ENCODE measurements around the gene YDJC. TPM values are rescaled to one million over a fixed set of nuclear protein-coding genes. Genes with fewer than 3 reads are reported as not detected.
A peak's percentile ranks its signal among the peaks of the same experiment; 100 is the strongest.

Gene YDJC
- total RNA-seq, 2 experiments from 2014 or later = 59.0 to 81.1 TPM

- ChIA-PET CTCF (ENCODE audit: unreplicated experiment) (interaction anchor here (0.6 to 2.4 kb wide), 5 partner anchors 11 to 1133 kb away, joined by 3 to 18 read pairs (median 3); partner anchors contain the start of genes CCDC116 and YDJC), POLR2A (interaction anchor here (0.6 to 2.9 kb wide), 7 partner anchors 9 to 404 kb away, joined by 3 to 17 read pairs (median 7); partner anchors contain the start of genes CCDC116 and YDJC)
- H3K4me3 ChIP-seq (ENCODE audit: low read depth, low read length, poor library complexity, severe bottlenecking) = peak overlapping the region; percentile 83
- peak overlapping the region; percentile 73 for H3K4me2 ChIP-seq (ENCODE audit: low read length)
- no peaks in the 10 kb centered on the region for H4K20me1 ChIP-seq (ENCODE audit: insufficient read depth, low read length)
- intact Hi-C loops (cut with micrococcal nuclease; ENCODE audit: unreplicated experiment) = loop anchor here (1.0 kb wide), 1 partner anchor 14 kb away; no protein-coding TSS in a partner anchor
- DNase-seq (ENCODE audit: low spot score) = peak; percentile 84
- H3K36me3 ChIP-seq (ENCODE audit: insufficient read depth, low read length) = peaks cover 23% of the 10 kb centered on the region; the same call in 1 of the 2 replicates
- TF ChIP-seq, protein P1, sequence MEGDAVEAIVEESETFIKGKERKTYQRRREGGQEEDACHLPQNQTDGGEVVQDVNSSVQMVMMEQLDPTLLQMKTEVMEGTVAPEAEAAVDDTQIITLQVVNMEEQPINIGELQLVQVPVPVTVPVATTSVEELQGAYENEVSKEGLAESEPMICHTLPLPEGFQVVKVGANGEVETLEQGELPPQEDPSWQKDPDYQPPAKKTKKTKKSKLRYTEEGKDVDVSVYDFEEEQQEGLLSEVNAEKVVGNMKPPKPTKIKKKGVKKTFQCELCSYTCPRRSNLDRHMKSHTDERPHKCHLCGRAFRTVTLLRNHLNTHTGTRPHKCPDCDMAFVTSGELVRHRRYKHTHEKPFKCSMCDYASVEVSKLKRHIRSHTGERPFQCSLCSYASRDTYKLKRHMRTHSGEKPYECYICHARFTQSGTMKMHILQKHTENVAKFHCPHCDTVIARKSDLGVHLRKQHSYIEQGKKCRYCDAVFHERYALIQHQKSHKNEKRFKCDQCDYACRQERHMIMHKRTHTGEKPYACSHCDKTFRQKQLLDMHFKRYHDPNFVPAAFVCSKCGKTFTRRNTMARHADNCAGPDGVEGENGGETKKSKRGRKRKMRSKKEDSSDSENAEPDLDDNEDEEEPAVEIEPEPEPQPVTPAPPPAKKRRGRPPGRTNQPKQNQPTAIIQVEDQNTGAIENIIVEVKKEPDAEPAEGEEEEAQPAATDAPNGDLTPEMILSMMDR (conservative IDR thresholded peaks at IDR 0.05; ENCODE audit: low read length) = peak; percentile 88
- TF ChIP-seq EZH2phosphoT487 (IDR thresholded peaks at IDR 0.05; ENCODE audit: borderline replicate concordance, low read depth, low read length) = no peak
- H2AFZ ChIP-seq (ENCODE audit: low read length) = peak overlapping the region; percentile 49; the same call in 1 of the 2 replicates
- H3K4me1 ChIP-seq (ENCODE audit: insufficient read depth, low read length, poor library complexity, severe bottlenecking) = peaks cover 19% of the 10 kb centered on the region
- H3K27ac ChIP-seq (ENCODE audit: low read depth, low read length, poor library complexity, severe bottlenecking) = peak overlapping the region; percentile 35
- BruUV-seq (replicated peaks) = TSS peak; percentile 55
- H3K9me3 ChIP-seq (ENCODE audit: low read length) = no peaks in the 10 kb centered on the region
- no peaks in the 10 kb centered on the region; the same call in 1 of the 2 replicates for H3K79me2 ChIP-seq (ENCODE audit: insufficient read depth, low read depth, low read length)
- no peaks in the 10 kb centered on the region for H3K9me2 ChIP-seq (ENCODE audit: insufficient read depth, low read length)
These were observed 13.0 kb upstream of the YDJC start for GRCh38 chr22:21642584-21643448.

DNA sequence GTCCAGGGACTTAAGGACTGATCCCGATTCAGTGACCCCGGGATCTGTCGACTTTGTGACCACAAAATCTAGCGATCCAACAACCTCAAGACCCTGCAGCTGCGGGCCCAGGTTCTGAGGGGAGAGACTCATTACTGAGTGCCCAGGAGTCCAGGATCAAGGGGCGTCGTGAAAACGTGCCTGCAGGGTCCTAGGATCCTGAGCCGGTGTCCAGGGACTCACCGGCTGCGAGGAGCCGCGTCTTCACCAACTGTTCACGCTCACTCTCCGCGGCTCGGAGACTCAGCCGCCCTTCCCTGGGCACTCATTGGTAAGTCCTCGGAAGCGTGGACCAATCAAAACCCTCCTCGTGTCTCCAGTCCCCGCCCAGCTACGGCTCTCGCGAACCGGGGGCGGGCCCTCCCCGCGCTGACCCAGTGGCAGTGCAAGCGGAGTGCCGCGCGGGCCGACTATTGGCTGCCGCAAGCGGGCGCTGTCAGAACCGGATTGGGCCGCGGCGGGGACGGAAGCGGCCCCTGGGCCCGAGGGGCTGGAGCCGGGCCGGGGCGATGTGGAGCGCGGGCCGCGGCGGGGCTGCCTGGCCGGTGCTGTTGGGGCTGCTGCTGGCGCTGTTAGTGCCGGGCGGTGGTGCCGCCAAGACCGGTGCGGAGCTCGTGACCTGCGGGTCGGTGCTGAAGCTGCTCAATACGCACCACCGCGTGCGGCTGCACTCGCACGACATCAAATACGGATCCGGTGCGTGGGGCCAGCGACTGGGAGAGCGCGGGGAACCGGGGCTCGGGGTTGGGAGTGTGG, 12.2 kb upstream of the YDJC start, which contains the start of gene SDF2L1:
TSS of gene SDF2L1 (plus strand) at position 514 of the 795 bp plus-strand sequence. CDS start at position 549, 35 bp downstream.
- DNase-seq (ENCODE audit: low spot score) = peak; percentile 99
- Histone ChIP-seq H2AFZ (ENCODE audit: low read length) (peak within 1 kb of the TSS; percentile 89; the same call in 1 of the 2 replicates), H3K4me1 (ENCODE audit: insufficient read depth, low read length, poor library complexity, severe bottlenecking) (peaks cover 19% of the 10 kb centered on the region), H4K20me1 (ENCODE audit: insufficient read depth, low read length) (no peaks in the 10 kb centered on the region), H3K79me2 (ENCODE audit: insufficient read depth, low read depth, low read length) (no peaks in the 10 kb centered on the region; the same call in 1 of the 2 replicates), H3K4me2 (ENCODE audit: low read length) (peak within 1 kb of the TSS; percentile 97), H3K4me3 (ENCODE audit: low read depth, low read length, poor library complexity, severe bottlenecking) (peak within 1 kb of the TSS; percentile 83), H3K9me2 (ENCODE audit: insufficient read depth, low read length) (no peaks in the 10 kb centered on the region), H3K27ac (ENCODE audit: low read depth, low read length, poor library complexity, severe bottlenecking) (peak within 1 kb of the TSS; percentile 35), H3K36me3 (ENCODE audit: insufficient read depth, low read length) (peaks cover 18% of the 10 kb centered on the region; the same call in 1 of the 2 replicates), H3K9me3 (ENCODE audit: low read length) (no peaks in the 10 kb centered on the region)
- POLR2A ChIA-PET = interaction anchor here (0.5 to 2.9 kb wide), 10 partner anchors 9 to 405 kb away, joined by 3 to 17 read pairs (median 4); partner anchors contain the start of genes CCDC116 and YDJC
- TF ChIP-seq, protein P1 (conservative IDR thresholded peaks at IDR 0.05; ENCODE audit: low read length) = no peak
- no peak for TF ChIP-seq EZH2phosphoT487 (IDR thresholded peaks at IDR 0.05; ENCODE audit: borderline replicate concordance, low read depth, low read length)
- intact Hi-C loops (cut with micrococcal nuclease; ENCODE audit: unreplicated experiment) = loop anchor here (1.0 kb wide), 1 partner anchor 13 kb away; no protein-coding TSS in a partner anchor
- CTCF ChIA-PET (ENCODE audit: unreplicated experiment) = interaction anchor here (0.6 to 2.4 kb wide), 7 partner anchors 10 to 1132 kb away, joined by 3 to 18 read pairs (median 3); partner anchors contain the start of genes CCDC116, PPIL2 and YDJC
- no TSS peak for BruUV-seq (replicated peaks)
